NCI-H524 treated with DMSO at 0.1 percent for 48 hours (cell line): ENCODE measurements around the gene EVC.

ENCODE experiments used
- DNase-seq: peaks from one replicate; lab custom pipeline; 2025; lab: John Stamatoyannopoulos, UW

The EVC gene

DNA sequence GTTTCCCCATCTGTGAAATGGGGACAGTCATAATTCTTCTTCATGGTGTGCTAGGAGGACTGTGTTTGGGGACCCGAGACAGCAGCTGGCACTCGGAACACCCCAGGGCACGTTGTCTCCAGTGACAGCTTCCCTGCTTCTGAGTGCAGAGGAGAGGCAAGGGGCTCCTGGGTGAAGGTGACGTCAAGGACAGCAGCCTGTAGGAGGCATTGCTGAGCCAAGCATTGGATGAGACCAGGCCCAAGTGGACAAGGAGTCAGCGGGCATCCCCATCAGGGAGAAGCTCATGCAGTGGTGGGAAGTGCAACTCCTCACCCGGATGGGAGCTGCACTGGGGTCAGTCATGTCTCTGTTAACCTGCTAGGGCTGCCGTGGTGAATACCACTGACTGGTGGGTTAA, 46.1 kb downstream of the EVC start:
- no peak for DNase-seq

GRCh38 chr4:5757536-5757935, 46.5 kb downstream of the EVC start:
- no peak for DNase-seq

DNA sequence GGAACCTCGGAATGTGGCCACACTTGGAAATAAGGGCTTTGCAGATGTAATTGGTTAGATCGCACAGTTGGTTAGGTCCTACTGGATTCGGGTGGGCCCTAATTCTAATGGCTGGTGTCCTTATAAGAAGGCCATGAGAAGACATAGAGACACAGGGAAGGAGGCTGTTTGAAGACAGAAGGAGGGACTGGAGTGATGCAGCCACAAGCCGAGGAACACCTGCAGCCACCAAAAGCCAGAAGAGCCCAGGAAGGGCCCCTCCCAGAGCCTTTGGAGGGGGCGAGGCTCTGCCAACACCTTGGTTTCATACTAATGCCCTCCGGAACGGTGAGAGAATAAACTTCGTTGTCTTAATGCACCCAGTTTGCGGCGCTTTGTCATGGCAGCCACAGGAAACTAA, 47.0 kb downstream of the EVC start:
- DNase-seq: no peak

DNA sequence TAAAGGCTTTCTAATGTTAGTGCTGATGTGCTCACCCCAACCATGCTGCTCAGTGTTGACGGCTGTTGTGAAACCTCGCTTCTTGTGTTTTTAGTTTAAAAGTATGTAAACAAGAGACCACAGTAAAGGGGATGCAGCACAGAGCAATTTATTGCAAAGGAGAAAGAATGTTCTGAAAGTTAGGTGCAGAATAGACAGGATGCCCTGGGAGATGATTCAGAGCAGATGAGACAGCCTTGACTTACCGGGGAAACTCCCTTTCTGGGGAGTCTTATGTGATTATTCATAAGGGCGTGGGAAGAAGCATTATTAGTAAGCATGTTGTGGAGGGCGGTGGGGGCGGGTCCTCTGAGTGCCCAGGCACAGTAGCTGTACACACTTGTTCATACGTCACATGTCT, 47.7 kb downstream of the EVC start:
- no peak for DNase-seq

DNA sequence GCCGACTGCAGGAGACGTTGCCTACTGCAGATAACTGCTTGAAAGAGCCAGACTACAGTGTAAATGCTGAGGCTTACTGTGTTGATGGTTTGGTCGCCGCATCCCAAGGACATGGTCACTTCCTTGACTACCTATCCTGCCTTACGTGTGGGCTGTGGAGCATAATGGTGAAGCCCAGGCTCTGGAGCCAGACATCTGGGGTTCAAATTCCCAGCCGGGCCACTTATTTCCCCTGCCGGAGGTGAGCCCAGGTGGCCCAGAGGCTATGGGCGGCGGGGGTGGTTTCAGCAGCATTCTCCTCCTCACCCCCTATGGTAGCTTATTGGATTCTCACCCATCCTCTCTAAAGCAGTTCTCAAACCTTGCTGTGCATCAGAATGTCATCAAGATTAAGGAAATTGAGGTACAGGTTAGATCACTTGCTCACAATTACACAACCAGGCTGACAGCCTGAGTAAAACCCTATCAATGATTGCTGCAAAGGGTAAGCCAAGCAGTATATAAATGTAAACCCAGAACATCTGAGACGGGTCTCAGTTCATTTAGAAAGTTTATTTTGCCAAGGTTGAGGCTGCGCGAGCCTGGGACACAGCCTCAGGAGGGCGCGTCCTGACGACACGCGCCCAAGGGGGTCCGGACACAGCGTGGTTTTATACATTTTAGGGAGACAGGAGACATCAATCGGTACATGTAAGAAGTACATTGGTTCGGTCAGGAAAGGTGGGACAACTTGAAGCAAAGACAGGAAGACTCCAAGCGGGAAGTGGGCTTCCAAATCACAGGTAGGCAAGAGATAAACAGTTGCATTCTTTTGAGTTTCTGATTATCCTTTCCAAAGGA, 48.5 kb downstream of the EVC start:
- no peak for DNase-seq

DNA sequence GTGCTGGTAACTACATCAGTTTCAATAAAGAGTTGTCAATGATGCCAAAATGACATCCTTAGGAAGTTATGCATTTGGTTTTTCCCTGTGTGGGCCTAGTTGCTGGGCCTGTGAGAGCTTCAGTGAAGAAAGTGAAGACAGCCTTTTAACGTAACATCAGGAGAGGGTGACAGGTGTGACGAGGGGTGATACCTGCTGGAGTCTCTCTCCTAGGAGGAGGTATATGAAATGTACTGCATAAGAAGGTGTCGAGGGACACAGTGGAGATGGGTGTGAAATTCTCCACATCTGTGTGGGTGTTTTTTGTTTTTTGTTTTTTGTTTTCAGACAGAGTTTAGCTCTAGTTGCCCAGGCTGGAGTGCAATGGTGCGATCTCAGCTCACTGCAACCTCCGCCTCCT, 49.2 kb downstream of the EVC start:
- DNase-seq: no peak

DNA sequence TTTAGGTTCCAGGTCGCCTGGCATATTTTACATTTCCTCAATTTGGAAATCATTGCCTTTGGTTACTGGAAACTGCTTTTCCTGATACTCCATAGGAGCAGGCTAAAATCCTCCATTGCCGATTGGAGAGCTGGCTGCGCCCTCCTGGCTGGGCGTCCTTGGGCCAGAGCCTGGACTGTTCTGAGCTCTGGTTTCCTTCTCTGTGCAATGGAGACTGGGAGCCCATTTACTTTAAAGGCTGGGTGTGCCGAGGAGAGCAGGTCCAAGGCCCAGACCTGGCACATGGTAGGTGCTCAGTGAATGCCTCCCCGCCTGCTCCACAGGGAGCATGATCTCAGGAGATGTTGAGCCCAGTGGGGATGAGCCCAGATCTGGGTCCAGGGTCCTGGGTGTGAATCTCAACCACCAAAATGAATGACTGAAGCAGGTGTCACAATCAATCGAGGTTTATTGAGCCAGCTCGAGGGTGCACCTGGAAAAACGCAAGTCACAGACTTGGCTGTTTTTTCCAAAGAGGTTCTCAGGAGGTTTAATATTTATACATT, 50.0 kb downstream of the EVC start:
- no peak for DNase-seq

GRCh38 chr4:5770051-5770450, 59.0 kb downstream of the EVC start:
- no peak for DNase-seq

GRCh38 chr4:5772528-5773270, 61.7 kb downstream of the EVC start:
- DNase-seq: no peak

DNA sequence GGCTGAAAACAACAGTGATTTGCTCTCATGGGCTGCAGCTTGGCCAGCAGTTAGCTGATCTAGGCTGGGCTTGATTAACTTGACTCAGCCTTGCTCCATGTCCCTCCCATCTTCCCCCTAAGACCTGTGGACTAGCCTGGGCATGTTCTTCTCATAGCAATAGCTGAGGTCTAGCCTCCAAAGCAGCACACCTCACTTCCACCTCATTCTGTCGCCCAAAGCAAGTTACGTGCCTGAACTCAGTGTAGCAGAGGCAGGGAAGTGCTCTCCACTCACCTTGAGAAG, 62.2 kb downstream of the EVC start:
- no peak for DNase-seq

DNA sequence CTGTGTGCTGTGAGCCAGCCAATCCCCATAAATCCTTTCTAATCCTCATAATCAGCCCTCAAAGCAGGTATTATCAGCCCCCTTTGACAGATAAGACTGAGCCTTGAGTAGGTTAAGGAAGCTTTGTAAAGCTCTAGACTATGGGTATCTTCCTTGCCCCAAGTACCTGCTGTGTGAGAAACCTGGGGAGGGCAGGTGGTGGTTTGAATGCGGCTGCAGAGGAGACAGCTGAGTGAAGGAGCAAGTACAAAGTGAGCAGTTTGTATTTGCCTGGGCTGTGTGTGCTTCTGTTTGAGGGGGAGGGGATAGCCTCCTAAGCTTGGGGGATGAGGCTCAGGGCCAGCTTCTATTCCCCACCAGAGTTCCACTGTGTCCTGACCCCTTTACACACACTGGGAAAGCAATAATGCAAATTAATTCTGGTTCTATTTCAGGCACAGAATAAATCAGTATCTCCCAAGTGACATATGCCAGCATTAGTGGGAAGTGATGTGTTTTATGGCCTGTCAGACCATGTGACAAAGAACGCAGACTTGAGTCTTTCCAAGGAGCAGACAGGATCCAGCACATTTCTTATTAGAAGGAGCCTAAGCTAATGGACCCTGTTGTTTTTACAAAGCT, 63.5 kb downstream of the EVC start:
- no peak for DNase-seq

- DNase-seq: no peak
Measured at GRCh38 chr4:5776510-5776909, 65.5 kb downstream of the EVC start.

GRCh38 chr4:5780831-5781480, 70.0 kb downstream of the EVC start:
- DNase-seq: no peak

GRCh38 chr4:5781691-5782090, 70.7 kb downstream of the EVC start:
- DNase-seq: no peak

GRCh38 chr4:5782829-5783476, 72.0 kb downstream of the EVC start:
- no peak for DNase-seq

DNA sequence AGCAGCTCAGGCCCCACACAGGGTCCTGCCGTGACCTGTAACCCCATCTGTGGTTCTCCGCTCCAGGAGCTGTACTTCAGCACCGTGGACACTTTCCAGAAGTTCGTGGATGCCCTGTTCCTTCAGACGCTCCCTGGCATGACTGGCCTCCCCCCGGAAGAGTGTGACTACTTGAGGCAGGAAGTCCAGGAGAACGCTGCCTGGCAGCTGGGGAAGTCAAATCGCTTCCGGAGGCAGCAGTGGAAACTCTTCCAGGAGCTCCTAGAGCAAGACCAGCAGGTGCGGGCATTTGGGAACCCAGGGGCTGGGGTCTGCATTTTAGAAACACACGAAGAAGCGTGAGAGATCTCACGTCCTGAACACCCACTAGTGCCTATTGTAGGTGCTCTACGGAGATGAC, 72.5 kb downstream of the EVC start:
- no peak for DNase-seq

- DNase-seq: no peak
Measured at GRCh38 chr4:5784021-5784420, 73.0 kb downstream of the EVC start.

GRCh38 chr4:5784960-5785611, 74.1 kb downstream of the EVC start:
- no peak for DNase-seq

DNA sequence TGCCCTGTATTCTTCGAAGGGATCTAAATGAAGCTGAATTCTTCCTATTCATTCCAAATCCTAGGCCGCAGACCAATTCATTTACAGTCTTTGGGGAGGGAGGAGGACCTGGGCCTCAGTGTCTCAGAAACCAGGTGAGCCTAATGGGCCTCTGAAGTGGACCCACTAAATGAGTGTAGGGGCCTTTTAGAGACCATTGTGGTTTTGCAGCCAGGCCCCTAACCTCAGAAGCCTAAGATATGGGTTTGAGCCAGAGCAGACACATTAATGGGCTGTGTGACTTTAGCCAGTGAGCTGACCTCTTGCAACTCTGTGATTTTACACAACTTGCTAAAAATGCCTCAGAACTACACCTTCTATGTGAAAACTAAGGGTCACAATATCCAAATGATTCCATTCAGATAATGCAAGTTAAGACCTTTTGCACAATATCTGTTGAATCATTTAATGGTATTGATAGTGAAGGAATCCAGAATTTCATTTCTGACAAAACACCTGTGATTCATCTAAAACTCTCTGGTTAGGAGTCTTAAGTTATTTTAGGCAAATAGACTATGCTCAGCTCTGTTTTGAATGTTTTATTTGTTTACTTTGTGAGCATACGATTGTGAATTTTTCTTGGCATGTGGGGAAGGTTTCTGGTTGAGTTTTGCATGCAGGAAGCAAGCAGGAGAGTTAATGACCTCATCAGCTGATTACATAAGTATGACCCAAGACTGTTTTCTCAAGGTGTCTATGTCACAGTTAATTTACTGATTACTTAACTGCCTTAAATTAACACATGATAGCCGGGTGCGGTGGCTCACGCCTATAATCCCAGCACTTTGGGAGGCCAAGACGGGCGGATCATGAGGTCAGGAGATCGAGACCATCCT, 75.0 kb downstream of the EVC start:
- DNase-seq: no peak

GRCh38 chr4:5787311-5787710, 76.3 kb downstream of the EVC start:
- DNase-seq: no peak

GRCh38 chr4:5788144-5788543, 77.1 kb downstream of the EVC start:
- no peak for DNase-seq
